Activated T-cell treated with anti-CD3 and anti-CD28 coated beads, Interleukin-2, amount 50 U/mL, for 72 hours (primary cell): ENCODE data around the gene RNF180. TPM values are rescaled to one million over a fixed set of nuclear protein-coding genes. Genes with fewer than 3 reads are reported as not detected.
"Not testable (repeated sequence)": the region's sequence is repeated elsewhere in the genome, so short reads cannot be mapped to it uniquely, and the experiment has no call there.

ENCODE experiments used
- ATAC-seq, 2 donors: fragments of 150-1000 bp; cut with Tn5 transposase; replicated peaks in 1 of 2; 2 replicates each; pipeline ENCODE4 v1.10.0; 2021; ENCODE audit warnings: moderate library complexity in 2 of 2, mild to moderate bottlenecking in 1 of 2
- DNase-seq, 2 donors: peaks; one replicate each; pipeline ENCODE4 v3.0.0; 2021 to 2022; ENCODE audit warnings: mixed read lengths in 1 of 2
- H3K27ac Mint-ChIP-seq: one replicate; pipeline ENCODE4 v1.8.0; 2022; ENCODE audit warnings: mild to moderate bottlenecking, moderate library complexity, mixed read lengths
- H3K27me3 Mint-ChIP-seq: one replicate; pipeline ENCODE4 v1.8.0; 2022; ENCODE audit warnings: low read depth, mixed read lengths
- H3K36me3 Mint-ChIP-seq, 2 donors: one replicate each; pipeline ENCODE4 v1.8.0; 2022; ENCODE audit warnings: mixed read lengths in 2 of 2, mild to moderate bottlenecking in 1 of 2; ENCODE audit not compliant: insufficient read depth in 2 of 2
- H3K4me1 Mint-ChIP-seq: one replicate; pipeline ENCODE4 v1.8.0; 2022; ENCODE audit warnings: low read depth, mixed read lengths
- H3K4me3 Mint-ChIP-seq, 2 donors: one replicate each; pipeline ENCODE4 v1.8.0; 2022; ENCODE audit warnings: mild to moderate bottlenecking in 2 of 2, mixed read lengths in 2 of 2, moderate library complexity in 2 of 2
- H3K9me3 Mint-ChIP-seq, 2 donors: one replicate each; pipeline ENCODE4 v1.8.0; 2022; ENCODE audit warnings: mixed read lengths in 2 of 2
- total RNA-seq, 2 donors: library from RNA; stranded (reverse); gene quantifications; one replicate each; pipeline ENCODE4 v1.2.3, GENCODE V29; 2022

The RNF180 gene
- total RNA-seq, 2 donors from 2014 or later: not detected

DNA sequence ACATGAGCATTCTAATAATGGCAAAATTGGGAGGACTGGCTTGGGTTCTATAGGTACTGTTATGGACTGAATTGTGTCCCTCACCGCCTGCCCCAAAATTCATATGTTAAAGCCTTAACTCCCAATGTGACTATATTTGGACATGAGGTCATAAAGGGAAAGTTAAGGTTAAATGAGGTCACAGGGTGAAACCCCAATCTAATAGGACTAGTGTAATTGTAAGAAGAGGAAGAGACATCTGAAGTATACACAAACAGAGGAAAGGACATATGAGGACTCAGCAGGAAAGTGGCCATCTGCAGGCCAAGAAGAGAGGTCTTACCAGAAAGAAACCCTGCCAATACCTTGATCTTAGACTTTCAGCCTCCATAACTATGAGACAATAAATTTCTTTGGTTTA is 23.1 kb downstream of the RNF180 start:
- H3K4me1 Mint-ChIP-seq: no peaks in the 10 kb centered on the region
- peaks cover 0 to 6% of the 10 kb centered on the region in 2 donors for H3K9me3 Mint-ChIP-seq
- H3K27me3 Mint-ChIP-seq: no peaks in the 10 kb centered on the region
- no peak for DNase-seq
- no peak for ATAC-seq
- H3K4me3 Mint-ChIP-seq: no peak overlapping the region
- H3K36me3 Mint-ChIP-seq: no peaks in the 10 kb centered on the region
- no peak overlapping the region for H3K27ac Mint-ChIP-seq

DNA sequence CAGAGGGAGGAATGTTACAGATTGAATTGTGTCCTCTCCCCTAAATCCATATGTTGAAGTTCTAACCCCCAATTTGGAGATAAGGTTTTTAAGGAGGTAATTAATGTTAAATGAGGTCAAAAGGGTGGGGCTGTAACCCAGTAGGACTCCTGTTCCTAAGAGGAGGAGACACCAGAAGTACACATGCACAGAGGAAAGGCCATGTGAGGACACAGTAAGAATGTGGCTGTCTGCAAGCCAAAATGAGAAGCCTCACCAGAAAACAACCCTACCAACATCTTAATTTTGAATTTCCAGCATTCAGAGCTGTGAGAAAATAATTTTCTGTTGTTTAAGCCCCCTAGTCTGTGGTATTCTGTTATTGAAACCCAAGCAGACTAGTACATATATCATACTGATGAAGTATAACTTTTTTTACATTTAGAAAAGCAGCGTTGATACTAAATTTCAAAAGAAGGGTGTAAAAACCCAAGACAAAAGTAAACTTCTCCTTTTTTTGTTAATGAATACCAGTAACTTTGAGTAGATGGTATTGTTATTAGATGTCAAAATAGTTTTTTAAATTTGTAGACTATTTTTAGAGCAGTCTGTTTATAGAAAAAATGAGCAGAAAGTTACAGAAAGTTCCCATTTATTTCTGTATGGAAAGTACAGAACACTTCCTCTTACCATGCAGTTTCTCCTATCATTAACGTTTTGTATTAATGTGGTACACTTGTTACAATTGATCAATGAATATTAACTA is 25.1 kb downstream of the RNF180 start:
- ATAC-seq: no peak
- no peaks in the 10 kb centered on the region for H3K4me1 Mint-ChIP-seq
- H3K27me3 Mint-ChIP-seq: no peaks in the 10 kb centered on the region
- H3K27ac Mint-ChIP-seq: no peak overlapping the region
- peaks cover 0 to 6% of the 10 kb centered on the region in 2 donors for H3K9me3 Mint-ChIP-seq
- H3K36me3 Mint-ChIP-seq: no peaks in the 10 kb centered on the region
- DNase-seq: no peak
- no peak overlapping the region for H3K4me3 Mint-ChIP-seq

DNA sequence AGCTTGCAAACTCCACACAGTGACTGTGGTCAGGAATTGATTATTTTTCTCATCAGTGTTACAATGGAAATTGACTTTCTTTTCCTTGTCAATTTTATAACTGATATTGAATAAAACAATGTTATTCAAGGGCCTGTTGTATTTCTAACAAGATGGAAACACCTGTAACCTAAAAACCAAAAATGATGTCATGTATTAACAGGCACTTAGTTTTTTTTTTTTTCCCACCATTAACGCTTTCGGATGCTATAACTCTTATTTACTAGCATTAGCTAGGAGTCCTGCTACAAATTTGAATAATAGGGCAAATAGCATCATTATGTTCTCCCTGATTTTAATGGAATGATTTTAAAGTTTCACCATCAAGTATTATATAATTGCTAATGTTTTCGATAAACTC is 30.3 kb downstream of the RNF180 start:
- DNase-seq (no peak), ATAC-seq (no peak)
- Mint-ChIP-seq H3K4me1 (no peaks in the 10 kb centered on the region), H3K27me3 (no peaks in the 10 kb centered on the region), H3K4me3 (no peak overlapping the region), H3K36me3 (no peaks in the 10 kb centered on the region), H3K9me3 (peaks cover 2 to 3% of the 10 kb centered on the region in 2 donors), H3K27ac (no peak overlapping the region)

DNA sequence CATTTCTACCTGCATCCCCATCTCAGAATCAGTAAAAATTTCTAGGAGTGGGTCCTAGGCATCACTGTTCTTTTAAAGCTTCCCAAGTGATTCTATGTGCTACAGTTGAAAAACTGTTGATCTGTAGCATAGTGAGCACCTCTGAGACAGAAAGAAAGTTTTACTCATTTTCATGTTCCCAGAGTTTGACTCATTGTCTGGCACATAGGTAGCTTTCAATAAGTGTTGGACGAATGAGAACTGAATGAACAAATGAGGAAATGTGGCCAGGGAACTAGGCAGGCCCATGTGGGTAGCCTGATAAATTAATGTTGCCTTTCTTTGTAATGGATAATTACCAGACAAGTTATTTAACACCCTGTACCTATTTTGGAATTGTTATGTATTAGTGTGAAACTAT is 33.8 kb downstream of the RNF180 start:
- no peaks in the 10 kb centered on the region for H3K4me1 Mint-ChIP-seq
- no peaks in the 10 kb centered on the region for H3K36me3 Mint-ChIP-seq

DNA sequence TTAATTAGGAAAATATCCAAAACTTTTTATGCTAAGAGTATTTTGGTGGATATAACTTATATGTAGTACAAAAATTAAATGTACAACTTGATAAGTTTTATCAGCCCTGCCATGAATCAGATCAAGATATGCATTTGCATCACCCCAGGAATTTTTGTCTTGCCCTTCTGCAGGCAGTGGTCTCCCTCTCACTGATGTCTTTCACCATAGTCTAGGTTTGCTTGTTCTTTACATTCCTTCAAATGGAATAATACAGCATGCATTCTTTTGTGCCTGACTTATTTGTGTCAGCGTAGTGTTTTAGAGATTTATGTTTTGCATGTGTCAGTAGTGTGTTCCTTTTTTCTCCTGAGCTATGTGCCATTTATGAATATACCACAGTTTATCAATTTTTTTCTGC is 36.4 kb downstream of the RNF180 start:
- Mint-ChIP-seq H3K9me3 (peaks cover 0 to 2% of the 10 kb centered on the region in 2 donors), H3K4me3 (no peak overlapping the region), H3K36me3 (no peaks in the 10 kb centered on the region), H3K4me1 (no peaks in the 10 kb centered on the region), H3K27ac (no peak overlapping the region), H3K27me3 (no peaks in the 10 kb centered on the region)
- no peak for DNase-seq
- no peak for ATAC-seq

More for the DNA sequence above, 33.8 kb downstream of the RNF180 start:
- no peak for DNase-seq
- no peaks in the 10 kb centered on the region for H3K27me3 Mint-ChIP-seq
- no peak for ATAC-seq
- H3K9me3 Mint-ChIP-seq: peaks cover 0 to 2% of the 10 kb centered on the region in 2 donors
- no peak overlapping the region for H3K27ac Mint-ChIP-seq
- H3K4me3 Mint-ChIP-seq: no peak overlapping the region

DNA sequence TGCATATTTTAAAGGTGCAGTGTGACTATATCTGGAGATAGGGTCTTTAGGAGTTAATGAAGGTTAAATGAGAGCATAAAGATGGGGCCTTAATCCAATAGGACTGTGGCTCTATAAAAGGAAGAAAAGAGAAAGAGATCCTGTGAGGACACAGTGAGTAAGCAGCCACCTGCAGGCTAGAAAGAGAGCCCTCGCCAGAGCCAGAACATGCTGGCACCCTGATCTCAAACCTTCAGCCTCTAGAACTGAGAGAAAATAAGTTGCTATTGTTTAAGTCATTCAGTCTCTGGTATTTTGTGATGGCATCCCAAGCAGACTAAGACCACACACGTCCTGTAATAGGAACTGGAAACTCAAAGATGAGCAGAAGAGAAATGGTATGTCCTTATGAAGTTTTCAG is 41.0 kb downstream of the RNF180 start:
- Mint-ChIP-seq H3K4me1 (no peaks in the 10 kb centered on the region), H3K27me3 (no peaks in the 10 kb centered on the region), H3K9me3 (no peaks in the 10 kb centered on the region), H3K27ac (no peak overlapping the region), H3K4me3 (no peak overlapping the region), H3K36me3 (no peaks in the 10 kb centered on the region)
- ATAC-seq (no peak), DNase-seq (no peak)

DNA sequence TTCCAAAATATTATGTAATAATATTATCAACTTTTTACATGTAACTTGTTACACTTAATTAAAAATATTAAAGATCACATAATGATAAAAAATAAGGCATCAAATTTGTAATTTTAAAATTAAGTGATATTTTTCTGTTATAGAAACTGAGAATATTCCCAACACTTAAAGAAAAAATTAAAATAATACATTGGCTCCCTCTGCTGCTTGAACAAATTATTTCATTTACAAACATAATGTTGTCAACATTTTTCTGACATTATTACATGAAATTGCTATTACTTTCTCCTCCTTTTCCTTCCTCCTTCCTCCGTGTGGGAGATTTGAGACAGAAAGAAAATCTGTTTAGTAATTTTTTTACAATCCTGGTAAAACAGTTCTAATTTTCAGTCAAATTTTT is 42.3 kb downstream of the RNF180 start:
- ATAC-seq: no peak
- Mint-ChIP-seq H3K9me3 (no peaks in the 10 kb centered on the region), H3K4me1 (no peaks in the 10 kb centered on the region), H3K4me3 (no peak overlapping the region), H3K36me3 (no peaks in the 10 kb centered on the region), H3K27ac (no peak overlapping the region), H3K27me3 (no peaks in the 10 kb centered on the region)
- no peak for DNase-seq

DNA sequence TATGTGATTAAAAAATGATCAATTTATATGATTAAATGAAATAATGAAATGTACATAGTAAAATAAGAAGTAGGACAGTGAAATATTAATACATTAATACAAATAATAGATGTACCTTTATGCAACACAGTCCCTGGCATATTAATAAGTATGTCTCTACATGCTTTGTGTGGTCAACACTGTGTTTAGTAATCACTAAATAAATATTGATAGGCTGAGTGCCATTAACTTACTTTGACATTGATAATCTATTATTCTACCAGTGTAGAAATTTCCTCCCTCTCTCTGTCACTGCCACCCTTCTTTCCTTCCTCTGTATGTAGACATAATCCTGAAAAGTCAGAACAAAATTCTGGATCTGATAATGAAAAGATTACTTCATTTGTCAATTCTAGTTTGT is 43.7 kb downstream of the RNF180 start:
- Mint-ChIP-seq H3K27ac (no peak overlapping the region), H3K36me3 (no peaks in the 10 kb centered on the region), H3K4me3 (no peak overlapping the region), H3K9me3 (no peaks in the 10 kb centered on the region), H3K4me1 (no peaks in the 10 kb centered on the region), H3K27me3 (no peaks in the 10 kb centered on the region)
- DNase-seq (no peak), ATAC-seq (no peak)

DNA sequence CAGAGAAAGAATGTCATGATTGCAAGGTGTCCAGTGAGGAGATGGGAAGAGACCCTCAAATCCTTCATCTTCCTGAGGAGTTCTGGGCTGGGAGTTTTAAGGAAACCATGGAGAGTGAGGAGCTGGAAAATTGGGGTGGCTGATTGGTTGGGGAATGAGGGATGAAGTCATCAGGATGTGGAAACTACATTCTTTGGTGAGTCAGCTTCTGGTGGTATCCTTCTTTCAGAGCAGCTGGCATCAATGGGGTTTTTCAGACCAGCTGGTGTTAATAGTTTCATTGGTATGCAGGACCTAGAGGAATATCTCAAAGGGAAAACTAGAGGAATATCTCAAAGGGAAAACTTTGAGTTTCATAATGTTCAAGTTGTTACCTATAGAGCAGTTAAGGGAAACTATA is 45.2 kb downstream of the RNF180 start:
- ATAC-seq: no peak
- Mint-ChIP-seq H3K9me3 (no peaks in the 10 kb centered on the region), H3K4me1 (no peaks in the 10 kb centered on the region), H3K27ac (no peak overlapping the region), H3K4me3 (no peak overlapping the region), H3K36me3 (no peaks in the 10 kb centered on the region), H3K27me3 (no peaks in the 10 kb centered on the region)
- no peak for DNase-seq

DNA sequence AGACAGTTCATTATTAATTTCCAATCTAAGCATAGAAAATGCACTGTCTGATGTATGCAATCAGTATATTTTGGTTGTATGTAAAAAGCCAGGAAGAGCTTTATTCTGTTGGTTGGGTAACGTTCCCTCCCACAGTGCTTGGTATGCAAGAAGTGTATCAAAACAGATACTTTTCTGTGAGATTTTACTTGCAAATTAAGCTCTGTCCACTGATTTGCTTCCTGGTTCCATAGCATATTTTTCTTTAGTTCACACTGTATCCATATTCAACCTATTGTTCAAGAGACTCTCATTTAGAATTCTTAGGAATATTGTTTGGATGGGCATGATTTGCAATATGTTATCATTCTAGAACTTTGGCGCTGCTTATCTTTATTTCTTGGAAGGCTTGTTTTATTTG is 47.4 kb downstream of the RNF180 start:
- ATAC-seq: no peak
- Mint-ChIP-seq H3K4me3 (no peak overlapping the region), H3K4me1 (no peaks in the 10 kb centered on the region)

DNA sequence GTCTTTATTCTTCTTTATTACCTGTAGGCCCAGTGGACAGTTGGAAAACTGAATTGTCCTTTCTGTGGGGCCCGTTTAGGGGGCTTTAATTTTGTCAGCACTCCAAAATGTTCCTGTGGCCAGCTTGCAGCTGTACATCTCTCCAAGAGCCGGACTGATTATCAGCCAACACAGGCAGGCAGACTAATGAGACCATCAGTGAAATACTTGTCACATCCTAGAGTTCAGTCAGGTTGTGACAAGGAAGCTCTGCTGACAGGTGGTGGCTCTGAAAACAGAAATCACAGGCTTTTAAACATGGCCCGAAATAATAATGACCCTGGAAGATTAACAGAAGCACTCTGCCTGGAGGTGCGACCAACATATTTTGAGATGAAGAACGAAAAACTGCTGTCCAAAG is 47.9 kb downstream of the RNF180 start:
- H3K4me3 Mint-ChIP-seq: no peak overlapping the region
- no peaks in the 10 kb centered on the region for H3K36me3 Mint-ChIP-seq
- H3K27ac Mint-ChIP-seq: no peak overlapping the region
- ATAC-seq: no peak
- no peaks in the 10 kb centered on the region for H3K9me3 Mint-ChIP-seq
- H3K4me1 Mint-ChIP-seq: no peaks in the 10 kb centered on the region
- H3K27me3 Mint-ChIP-seq: no peaks in the 10 kb centered on the region
- DNase-seq: no peak

More for the DNA sequence above, 47.4 kb downstream of the RNF180 start:
- Mint-ChIP-seq H3K27ac (no peak overlapping the region), H3K36me3 (no peaks in the 10 kb centered on the region), H3K27me3 (no peaks in the 10 kb centered on the region), H3K9me3 (no peaks in the 10 kb centered on the region)
- DNase-seq: no peak

DNA sequence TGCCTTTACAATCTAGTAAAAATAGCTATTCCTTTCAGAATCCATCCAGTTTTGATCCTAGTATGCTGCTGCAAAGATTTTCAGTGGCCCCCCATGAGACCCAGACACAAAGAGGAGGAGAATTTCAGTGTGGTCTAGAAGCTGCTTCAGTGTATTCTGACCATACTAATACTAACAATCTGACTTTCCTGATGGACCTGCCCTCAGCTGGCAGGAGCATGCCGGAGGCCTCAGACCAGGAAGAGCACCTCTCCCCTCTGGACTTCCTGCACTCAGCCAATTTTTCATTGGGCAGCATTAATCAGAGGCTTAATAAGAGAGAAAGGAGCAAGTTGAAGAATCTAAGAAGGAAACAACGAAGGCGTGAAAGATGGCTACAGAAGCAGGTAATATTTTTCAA is 48.5 kb downstream of the RNF180 start:
- Mint-ChIP-seq H3K9me3 (no peaks in the 10 kb centered on the region), H3K4me3 (no peak overlapping the region), H3K27ac (no peak overlapping the region), H3K36me3 (no peaks in the 10 kb centered on the region), H3K27me3 (no peaks in the 10 kb centered on the region), H3K4me1 (no peaks in the 10 kb centered on the region)
- no peak for DNase-seq
- ATAC-seq: no peak

DNA sequence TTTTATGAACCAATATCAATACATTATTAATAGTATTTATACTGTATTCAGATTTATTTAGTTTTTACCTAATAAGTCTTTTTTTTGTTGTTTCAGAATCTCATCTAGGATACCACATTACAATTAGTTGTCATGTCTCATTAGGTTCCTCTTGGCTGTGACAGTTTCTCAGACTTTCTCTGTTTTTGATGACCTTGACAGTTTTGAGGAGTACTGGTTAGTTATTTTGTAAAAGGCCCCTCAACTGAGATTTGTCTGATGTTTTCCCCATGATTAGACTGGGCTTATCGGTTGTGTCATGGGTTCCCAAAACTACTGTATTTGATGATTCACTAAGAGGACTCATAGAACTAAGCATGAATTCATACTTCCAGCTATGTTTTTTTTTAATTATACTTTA is 56.3 kb downstream of the RNF180 start:
- DNase-seq (no peak), ATAC-seq (no peak)
- no peaks in the 10 kb centered on the region for H3K9me3 Mint-ChIP-seq
- no peak overlapping the region for H3K27ac Mint-ChIP-seq
- H3K4me1 Mint-ChIP-seq: no peaks in the 10 kb centered on the region
- no peak overlapping the region for H3K4me3 Mint-ChIP-seq
- H3K27me3 Mint-ChIP-seq: no peaks in the 10 kb centered on the region
- H3K36me3 Mint-ChIP-seq: no peaks in the 10 kb centered on the region

DNA sequence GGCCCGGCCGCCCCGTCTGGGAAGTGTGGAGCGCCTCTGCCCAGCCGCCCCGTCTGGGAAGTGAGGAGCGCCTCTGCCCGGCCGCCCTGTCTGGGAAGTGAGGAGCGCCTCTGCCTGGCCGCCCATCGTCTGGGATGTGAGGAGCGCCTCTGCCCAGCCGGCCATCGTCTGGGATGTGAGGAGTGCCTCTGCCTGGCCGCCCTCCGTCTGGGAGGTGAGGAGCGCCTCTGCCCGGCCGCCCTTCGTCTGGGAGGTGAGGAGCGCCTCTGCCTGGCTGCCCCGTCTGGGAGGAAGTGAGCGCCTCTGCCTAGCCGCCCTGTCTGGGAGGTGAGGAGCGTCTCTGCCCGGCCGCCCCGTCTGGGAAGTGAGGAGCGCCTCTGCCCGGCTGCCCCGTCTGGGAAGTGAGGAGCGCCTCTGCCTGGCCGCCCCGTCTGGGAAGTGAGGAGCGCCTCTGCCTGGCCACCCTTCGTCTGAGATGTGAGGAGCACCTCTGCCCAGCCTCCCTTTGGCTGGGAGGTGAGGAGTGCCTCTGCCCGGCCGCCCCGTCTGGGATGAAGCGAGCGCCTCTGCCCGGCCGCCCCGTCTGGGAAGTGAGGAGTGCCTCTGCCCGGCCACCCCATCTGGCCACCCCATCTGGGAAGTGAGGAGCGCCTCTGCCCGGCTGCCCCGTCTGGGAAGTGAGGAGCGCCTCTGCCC is 59.8 kb downstream of the RNF180 start:
- H3K27me3 Mint-ChIP-seq: not testable (repeated sequence)

More for the DNA sequence above, 59.8 kb downstream of the RNF180 start:
- H3K9me3 Mint-ChIP-seq, H3K27ac Mint-ChIP-seq, H3K4me3 Mint-ChIP-seq, H3K36me3 Mint-ChIP-seq, ATAC-seq, DNase-seq, H3K4me1 Mint-ChIP-seq: not testable (repeated sequence)
